Stimulated activated CD8-positive, alpha-beta memory T cell treated with anti-CD3 and anti-CD28 coated beads, Interleukin-15, amount 100 ng/mL, for 48 hours (primary cell): ENCODE results near the gene FAM47B.

Experiments
- DNase-seq, 2 donors: peaks; one replicate each; pipeline ENCODE4 v3.0.0-alpha.2; 2020; ENCODE audit warnings: low read depth in 2 of 2

FAM47B gene

GRCh38 chrX:34942496-34942895, at the start of gene FAM47B:
TSS of gene FAM47B (plus strand) at chrX:34942796. CDS start at chrX:34942832, 36 bp downstream.
- DNase-seq = no peak

- DNase-seq = no peak
Measured at GRCh38 chrX:34893741-34894140, 48.9 kb upstream of the FAM47B start.

- DNase-seq = no peak
Measured at GRCh38 chrX:34900691-34901090, 41.9 kb upstream of the FAM47B start.

- DNase-seq = no peak
Measured at GRCh38 chrX:34901761-34902160, 40.8 kb upstream of the FAM47B start.

DNA sequence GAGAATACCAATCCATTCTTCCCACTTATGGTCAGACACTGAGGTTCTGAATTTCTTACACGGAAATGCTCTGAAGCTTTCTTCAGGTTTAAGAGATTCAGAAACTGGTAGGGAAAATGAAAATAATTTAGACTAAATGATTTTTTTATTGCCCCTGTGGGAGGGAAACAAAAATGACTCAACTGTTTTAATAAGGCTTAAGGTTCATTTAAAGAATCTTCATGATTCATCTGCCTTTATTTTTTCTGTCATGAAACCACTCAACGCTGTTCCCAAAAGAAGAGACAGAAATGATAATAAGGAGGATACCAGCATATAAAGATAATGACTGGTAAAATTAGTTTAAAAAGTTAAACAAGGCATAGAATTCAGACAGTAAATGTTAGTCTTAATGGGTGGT, 39.3 kb upstream of the FAM47B start:
- DNase-seq = no peak

DNA sequence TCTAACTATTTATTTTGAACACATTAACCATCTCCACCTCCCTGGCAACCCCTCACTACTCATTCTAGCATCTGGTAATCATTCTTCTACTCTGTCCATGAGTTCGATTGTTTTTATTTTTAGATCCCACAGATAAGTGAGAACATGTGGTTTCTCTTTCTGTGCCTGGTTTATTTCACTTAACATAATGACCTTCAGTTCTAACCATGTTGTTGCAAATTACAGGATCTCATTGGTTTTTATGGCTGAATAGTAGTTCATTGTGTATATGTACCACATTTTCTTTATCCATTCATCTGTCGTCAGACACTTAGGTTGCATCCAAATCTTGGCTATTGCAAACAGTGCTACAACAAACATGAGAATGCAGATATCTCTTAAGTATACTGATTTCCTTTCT, 33.4 kb upstream of the FAM47B start:
- DNase-seq = no peak

- no peak for DNase-seq
Measured at GRCh38 chrX:34915463-34916225, 27.0 kb upstream of the FAM47B start.

DNA sequence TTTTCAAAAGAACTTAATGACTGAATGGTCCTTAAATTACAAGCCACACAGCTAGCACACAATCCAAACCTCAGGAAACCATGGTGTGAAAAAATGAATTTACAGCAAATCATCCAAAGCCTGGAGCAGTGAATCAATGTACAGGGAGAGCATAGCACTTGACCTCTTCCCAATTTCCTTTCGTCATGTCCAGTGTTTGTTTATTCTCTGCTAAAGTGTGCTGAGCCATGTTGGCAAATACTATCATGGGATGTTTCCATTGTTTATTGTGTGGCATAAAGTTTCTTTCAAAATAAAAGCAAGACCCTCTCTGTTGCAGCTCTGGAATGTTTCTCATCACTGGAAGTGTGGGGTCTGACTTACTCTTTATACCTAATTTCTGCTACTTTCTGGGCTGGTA, 25.4 kb upstream of the FAM47B start:
- DNase-seq = no peak

DNA sequence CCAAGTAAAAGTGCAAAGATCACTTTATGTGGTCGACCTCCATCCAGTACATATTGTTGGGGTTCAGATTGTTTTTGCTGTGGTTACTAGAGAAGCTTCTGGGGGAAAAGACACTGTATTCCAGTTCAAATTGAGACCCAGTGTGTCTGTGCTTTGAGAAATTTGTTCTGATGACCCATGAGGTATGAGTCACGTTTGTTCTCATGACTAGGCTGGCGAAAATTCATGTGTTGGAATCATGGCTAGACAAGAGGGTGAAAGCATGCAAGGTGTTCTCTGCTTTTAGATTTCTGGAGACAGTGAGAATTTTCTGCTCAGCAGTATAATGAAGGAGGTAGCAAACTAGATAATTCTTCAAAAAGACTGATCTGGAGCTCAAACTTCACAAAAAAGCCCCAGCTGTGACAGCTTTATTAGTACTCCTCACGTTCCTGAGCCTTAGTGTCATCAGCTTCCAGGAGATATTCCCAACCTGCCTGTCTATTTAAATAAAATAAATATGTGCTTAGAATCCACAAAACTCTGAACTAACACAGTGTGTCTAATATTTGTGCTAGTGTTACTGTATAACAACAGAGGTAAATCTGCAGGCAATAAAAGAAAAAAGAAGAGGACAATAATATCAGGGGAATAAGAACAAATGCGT, 24.4 kb upstream of the FAM47B start:
- DNase-seq = no peak

- no peak for DNase-seq
Measured at GRCh38 chrX:34918856-34919255, 23.7 kb upstream of the FAM47B start.

GRCh38 chrX:34927866-34928265, 14.7 kb upstream of the FAM47B start:
- DNase-seq = no peak

GRCh38 chrX:34943235-34943634, 639 bp downstream of the FAM47B start:
- no peak for DNase-seq

- DNase-seq = no peak
Measured at GRCh38 chrX:34956916-34957315, 14.3 kb downstream of the FAM47B start.

DNA sequence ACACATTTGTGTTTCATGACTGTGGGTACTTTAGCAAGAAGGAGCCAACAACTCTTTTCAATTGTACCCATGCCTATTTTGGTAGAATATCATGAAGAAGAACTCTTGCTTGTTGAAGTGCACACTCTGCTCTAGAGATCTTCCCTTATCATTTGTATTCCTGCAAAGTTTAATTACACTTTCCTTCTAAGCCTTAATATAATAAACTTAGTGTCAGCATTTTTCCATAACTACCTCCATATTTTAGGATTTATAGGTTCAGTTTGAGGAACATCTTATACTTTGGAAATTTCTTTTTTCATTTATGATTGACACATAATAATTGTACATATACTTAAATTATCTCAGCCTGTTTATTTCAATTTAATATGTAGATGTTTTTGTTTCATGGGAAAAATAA, 19.1 kb downstream of the FAM47B start:
- DNase-seq = no peak

GRCh38 chrX:34972206-34972605, 29.6 kb downstream of the FAM47B start:
- no peak for DNase-seq

DNA sequence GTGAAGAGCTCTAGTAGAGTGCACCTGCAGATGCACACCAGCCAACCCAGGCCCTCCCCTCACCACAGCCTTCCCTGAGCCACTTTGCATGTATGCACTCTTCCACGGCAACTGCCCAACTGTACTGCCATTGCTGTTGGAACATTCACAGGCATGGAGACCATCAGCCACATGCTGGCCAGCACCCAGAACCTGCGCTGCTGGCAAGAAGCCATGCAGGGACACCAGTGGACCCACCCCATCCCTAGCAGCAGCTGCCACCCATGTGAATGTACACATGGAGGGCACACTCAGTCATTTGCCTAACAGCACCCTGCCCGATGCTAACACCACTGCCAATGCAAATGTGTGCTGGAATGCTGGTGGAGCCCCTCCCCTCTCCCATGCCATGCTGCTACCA, 35.6 kb downstream of the FAM47B start:
- no peak for DNase-seq

DNA sequence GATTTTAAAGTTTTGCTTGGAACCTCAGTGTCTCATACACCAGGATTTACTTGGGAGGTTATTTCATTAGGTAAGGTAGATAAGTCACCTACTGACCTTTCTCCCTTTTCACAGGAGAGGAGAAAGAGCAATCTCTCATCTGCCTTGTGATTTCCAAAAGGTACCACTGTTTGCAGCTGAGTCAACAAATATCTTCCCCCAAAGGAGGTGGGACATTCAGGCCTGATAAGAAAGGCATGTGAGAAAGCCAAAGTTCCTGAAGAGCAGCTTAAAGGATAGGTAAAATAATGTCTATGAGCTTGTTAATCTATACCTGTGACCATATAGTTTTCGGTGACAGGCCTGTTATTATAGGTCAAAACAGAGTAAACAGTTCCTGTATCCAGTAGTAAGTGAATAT, 45.0 kb downstream of the FAM47B start:
- DNase-seq = no peak
